Glomerular endothelial cell (primary cell): ENCODE data around the gene BAHD1. TPM values are rescaled to one million over a fixed set of nuclear protein-coding genes. Genes with fewer than 3 reads are reported as not detected.

ENCODE experiments used
- DNase-seq: peaks from one replicate; pipeline ENCODE4 v3.0.0-alpha.2; 2011; ENCODE audit warnings: low read depth, low spot score; ENCODE audit errors: extremely low read depth
- total RNA-seq: library from RNA; depleted of rRNA; stranded (reverse); fragments of >200 nt; gene quantifications from 2 replicates; pipeline ENCODE4 v1.2.3, GENCODE V29; 2015

BAHD1 gene
- total RNA-seq, 1 donor from 2014 or later = 23.0 TPM

DNA sequence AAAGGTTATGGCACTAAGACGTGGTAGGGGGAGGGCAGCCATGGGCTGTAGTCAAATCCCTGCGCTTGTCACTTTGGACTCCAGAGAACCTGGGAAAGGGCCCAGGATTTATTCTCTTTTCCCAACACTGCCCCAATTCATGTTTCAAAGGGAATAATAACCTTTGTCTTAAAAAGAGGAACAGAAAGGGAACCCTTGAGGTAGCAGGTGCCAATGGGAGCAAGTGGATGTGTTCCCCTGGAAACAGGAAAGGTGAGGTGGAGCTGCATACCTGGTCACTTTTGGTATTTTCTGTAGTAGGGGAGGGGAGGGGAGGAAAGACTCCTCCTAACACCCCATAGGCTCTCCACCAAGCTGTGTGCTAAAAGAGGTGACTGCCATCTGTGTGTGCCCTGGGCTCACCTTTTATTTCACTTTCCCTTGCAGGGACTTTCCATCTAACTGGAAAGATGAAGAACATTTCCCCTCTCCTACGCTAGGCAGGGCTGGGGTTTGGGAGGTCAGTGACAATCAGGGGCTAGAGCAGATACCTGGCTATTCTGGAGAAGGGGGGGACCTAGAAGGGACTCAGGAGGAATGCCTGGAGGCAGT lies 23.9 kb downstream of the BAHD1 start:
- DNase-seq = no peak

DNA sequence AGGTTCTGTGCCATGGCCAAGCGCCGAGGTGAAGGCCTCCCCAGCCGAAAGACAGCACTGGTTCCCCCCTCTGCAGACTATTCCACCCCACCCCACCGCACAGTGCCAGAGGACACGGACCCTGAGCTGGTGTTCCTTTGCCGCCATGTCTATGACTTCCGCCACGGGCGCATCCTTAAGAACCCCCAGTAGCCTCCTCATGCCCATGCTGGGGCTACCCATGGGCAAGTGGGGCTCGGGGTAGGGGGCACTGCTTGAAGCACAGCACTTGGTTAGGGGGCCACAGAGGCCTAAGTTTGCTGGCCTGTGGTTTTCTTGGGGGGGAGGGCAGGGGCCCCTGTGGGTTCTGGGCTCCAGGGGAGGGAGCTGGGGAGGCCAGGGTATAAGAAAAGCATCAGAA lies 25.2 kb downstream of the BAHD1 start:
- no peak for DNase-seq

DNA sequence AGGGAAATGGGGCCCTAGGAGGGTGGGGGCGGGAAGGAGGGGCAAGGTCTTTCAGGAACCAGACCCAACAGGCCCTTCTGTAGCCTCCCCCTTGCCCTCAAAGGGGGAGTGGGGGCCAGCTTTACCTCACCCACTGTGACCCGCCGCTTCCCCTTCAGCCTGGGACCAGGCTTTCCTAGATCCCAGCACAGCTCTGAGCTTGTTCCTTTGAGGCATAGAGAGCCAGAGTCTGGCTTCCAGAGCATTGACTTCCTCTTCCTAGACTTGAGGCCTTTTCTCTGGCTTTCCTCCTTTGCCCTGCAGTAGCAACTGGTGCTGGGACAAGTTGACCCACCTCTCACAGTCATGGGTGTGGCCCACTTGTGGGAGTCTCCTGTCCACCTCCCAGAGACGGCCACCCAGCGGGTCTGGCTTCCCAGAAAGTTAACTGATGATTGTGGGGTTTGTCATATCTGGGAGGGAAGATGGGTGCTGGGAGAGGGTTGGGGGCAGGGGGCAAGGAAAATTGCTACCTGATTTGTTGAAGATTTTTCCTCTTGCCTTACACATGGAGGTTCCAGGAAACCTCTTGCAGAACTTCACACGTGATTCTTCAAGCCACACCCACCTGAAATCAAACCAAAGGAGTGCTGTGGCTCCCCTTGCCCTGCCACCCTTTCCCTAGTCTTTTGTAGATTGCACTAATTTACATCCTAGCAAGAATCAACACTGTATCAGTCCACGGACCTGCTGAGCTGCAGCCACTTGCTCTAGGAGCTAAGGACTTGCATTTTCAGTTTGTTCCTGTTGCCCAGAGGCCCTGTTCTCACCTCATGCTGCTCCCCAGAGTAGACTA lies 25.9 kb downstream of the BAHD1 start:
- no peak for DNase-seq

DNA sequence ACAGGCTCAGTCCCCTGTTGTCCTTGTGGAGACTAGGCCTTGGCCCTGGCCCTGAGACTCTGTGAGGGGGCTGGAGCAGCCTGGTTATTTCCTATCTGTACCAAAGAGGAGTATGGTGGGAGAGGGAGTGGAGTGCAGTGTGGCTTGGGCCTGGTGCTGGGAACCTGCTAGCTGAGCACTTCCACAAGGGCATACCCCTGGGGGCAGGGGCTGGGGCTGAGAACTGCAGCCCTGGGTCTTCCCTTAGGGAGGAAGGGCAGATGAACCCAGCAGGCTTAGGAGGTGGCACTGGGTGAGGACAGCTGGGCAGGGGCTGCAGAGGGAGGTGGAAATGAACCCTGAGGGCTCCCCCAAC lies 26.5 kb downstream of the BAHD1 start:
- DNase-seq = no peak

DNA sequence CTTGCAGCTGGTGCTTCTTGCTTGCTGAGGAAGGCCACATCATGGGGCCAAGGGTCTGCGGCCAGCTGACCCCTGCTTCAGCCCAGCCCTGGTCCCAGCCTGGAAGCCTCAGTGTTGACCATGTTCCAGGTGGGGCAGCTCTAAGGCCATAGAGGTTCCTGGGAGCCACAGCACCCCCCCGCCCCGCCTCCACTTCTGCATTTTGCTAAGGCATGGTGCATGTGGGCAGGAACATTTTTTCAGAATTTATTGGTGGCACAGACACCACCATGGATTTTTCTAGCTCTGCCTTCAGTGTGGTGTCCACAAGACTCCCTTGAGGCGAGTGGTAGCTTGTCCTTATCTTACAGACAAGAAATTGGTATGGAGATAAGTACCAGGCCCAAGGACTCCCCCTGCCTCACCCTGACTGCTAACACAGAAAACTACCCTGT lies 28.2 kb downstream of the BAHD1 start:
- DNase-seq = no peak

DNA sequence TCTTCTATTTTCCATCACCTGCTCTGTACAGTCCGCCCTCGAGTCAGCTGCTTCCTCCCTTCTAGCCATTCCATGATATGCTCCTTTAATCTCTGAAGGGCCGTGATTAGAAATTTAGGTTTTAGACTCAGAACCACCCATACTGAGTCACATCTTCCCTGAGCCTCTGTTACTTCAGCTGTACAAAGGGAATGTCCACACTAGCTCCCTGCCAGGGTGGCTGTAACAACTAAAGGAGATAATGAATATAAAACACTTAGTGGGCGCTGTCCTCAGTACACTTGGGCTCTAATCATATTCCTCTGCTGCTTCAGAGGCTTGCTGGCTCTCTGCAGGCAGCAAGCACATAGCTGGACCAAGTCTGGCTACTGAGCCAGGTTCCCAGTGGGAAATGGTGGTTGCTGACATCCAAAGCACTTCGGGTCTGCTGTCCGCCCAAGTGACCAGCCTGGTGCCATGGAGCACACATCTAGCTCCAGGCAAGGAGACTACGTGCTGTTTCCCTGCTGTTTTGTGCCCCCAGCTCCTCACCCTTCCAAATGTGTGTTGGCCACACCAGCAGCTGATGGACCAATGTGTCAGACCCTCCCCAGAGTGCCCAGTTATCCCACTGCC lies 29.1 kb downstream of the BAHD1 start:
- no peak for DNase-seq

DNA sequence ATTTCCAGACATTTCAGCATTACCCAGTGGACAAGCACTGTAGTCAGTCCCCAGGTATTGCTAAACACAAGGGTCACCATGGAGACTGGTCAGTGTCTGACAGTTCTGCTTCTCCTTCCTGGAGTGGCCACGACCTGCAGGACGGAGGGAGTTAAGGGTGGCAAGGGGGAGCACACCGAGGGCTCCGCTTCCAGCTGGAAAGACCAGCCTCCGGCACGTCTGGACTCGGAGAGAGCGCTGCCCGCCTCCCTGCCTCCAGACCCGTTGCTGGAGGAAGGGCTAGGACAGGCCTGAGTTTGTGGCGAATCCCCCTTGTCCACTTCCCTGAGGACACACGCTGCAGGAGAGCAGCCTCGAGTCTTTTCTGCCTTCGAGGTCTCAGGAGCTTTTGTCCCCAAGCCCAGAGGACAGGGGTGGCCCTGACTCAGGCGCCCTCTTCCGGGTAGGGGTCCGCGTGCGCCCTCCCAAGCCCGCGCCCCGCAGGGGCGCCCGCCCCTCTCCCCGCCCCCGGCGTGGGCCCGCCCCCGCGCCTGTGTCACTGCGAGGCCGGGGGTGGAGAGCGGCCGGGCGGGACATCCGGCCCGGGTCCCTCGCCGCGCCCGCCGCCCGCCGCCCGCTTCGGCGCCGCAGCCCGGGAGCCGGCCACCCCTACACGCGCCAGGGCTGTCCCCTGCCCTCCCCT lies 29.8 kb downstream of the BAHD1 start, which contains the start of gene CHST14:
Gene CHST14 (plus strand): TSS at position 562 of the 682 bp plus-strand sequence. CDS start 230 bp downstream, outside the sequence.
- no peak for DNase-seq

DNA sequence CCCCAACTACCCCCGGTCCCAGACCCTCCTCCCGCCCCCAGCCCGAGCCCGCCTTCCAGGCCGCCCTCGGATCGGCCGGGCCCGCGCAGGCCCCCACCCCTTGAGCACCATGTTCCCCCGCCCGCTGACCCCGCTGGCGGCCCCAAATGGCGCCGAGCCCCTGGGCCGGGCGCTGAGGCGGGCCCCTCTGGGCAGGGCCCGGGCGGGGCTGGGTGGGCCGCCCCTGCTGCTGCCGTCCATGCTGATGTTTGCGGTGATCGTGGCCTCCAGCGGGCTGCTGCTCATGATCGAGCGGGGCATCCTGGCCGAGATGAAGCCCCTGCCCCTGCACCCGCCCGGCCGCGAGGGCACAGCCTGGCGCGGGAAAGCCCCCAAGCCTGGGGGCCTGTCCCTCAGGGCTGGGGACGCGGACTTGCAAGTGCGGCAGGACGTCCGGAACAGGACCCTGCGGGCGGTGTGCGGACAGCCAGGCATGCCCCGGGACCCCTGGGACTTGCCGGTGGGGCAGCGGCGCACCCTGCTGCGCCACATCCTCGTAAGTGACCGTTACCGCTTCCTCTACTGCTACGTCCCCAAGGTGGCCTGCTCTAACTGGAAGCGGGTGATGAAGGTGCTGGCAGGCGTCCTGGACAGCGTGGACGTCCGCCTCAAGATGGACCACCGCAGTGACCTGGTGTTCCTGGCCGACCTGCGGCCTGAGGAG lies 30.5 kb downstream of the BAHD1 start:
- DNase-seq = no peak

DNA sequence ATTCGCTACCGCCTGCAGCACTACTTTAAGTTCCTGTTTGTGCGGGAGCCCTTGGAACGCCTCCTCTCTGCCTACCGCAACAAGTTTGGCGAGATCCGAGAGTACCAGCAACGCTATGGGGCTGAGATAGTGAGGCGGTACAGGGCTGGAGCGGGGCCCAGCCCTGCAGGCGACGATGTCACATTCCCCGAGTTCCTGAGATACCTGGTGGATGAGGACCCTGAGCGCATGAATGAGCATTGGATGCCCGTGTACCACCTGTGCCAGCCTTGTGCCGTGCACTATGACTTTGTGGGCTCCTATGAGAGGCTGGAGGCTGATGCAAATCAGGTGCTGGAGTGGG lies 31.0 kb downstream of the BAHD1 start:
- no peak for DNase-seq

DNA sequence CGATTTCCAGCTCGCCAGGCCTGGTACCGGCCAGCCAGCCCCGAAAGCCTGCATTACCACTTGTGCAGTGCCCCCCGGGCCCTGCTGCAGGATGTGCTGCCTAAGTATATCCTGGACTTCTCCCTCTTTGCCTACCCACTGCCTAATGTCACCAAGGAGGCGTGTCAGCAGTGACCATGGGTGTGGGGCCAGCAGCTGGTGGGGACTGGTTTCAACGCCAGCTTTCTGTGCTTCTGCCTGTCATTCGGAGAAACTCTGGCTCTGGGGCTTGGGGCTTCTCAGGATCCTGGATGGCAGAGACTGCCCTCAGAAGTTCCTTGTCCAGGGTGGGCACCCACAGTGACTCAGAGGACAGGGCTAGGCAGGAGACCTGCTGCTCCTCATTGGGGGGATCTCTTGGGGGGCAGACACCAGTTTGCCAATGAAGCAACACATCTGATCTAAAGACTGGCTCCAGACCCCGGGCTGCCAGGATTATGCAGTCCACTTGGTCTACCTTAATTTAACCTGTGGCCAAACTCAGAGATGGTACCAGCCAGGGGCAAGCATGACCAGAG lies 31.5 kb downstream of the BAHD1 start:
- DNase-seq = no peak

DNA sequence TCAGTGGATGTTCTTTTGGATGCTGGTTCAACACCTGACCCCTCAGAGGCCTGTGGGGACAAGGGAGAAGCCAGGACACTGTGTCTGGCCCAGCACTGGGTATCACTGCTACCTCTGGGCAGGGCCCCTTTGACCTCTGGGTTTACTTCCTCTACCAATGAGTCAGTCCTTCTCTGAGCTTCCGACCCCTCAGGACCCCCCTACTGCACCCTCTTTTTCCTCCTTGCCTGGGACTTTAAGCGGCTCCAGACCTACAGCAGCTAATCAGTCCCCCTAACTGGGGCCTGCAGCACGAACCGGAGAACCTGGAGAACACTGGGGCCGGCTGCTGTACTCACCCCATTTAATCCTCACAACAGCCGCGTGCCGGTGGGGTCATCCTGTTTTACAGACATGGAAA lies 33.8 kb downstream of the BAHD1 start:
- DNase-seq = no peak

DNA sequence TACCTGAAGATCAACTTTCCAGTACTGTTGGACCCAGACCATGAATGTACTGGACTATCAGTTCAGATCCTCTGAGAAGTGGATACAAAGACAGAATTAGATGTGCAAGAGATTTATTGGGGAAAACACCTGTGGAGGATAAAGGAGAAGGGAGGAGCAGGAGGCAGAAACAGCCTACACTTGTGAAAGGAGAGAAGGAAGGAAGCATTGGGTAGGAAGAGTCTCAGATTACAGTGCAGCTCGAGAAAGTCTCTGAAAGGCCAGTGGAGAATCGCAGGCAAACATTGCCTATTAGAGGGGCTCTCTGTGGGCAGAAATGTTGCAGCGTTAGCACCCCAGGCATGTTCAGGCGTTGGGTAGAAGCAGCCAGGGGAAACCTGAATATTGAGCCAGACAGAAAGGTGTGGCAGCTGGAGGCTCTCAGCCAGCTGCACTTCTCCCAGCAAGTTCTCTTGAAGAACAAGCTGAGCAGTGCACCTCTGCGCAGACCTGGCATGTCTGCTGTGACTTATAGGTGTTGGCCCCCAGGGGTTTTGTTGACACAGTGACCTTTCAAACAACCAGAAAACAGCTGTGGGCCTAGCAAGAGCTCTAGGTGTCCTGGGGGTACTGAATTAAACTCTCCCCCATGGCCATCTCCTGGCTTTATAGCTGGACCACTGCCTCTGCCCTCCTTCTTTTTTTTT lies 37.0 kb downstream of the BAHD1 start:
- no peak for DNase-seq

DNA sequence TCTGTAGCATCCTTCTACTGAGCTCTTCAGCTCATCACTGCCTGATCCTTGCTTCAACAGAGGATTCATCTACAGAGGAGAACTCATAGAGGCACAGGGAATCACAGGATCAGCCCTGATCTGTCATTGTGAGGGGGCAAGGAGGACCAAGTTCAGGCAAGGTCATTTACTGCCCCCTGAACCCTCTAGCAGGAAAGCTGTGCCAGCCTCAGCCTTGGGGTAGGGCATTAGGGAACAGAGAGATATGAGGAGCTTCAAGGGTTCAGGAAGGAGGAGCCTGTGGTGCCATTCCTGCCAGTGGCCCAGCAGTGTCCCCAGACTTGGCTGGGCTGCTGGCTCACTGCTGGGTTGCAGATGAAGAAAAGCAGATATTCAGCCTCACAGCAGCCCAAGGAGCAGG lies 38.3 kb downstream of the BAHD1 start:
- no peak for DNase-seq

DNA sequence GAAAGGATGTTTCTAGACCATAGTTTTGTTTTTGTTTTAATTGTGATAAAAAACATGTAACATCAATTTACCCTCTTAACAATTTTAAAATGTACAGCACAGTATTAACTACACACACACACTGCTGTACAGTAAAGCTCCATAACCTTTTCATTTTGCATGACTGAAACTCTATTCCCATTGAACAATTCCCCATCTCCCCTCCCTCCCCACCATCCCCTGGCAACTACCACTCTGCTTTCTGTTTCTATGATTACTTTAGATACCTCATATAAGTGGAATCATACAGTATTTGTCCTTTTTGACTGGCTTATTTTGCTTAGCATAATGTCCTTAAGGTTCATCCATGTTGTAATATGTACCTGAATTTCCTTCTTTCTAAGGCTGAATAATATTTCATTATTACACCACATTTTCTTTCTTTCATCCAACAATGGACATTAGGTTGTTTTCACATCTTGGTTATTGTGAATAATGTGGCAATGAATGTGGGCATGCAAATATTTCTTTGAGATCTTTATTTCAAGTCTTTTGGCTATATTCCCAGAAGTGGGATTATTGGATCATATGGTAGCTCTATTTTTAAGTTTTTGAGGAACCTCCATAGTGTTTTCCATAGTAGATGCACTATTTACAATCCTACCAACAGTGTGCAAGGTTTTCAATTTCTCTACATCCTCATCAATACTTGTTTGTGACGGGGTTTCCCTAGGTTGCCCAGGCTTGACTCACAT lies 40.8 kb downstream of the BAHD1 start:
- DNase-seq = no peak

DNA sequence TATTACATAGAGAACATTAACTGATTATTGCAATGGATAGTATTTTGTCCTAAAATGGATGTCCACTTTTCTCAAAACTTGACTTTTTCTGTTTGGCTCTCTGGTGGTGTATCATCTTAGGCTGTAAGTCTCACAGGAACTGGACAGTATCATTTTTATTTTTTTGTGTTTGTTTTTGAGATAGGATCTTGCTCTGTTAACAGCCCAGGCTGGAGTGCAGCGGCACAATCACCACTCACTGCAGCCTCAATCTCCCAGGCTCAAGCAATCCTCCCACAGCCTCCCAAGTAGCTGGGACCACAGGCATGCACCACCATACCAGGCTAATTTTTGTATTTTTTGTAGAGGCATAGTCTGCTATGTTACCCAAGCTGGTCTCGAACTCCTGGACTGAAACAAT lies 43.2 kb downstream of the BAHD1 start:
- no peak for DNase-seq

DNA sequence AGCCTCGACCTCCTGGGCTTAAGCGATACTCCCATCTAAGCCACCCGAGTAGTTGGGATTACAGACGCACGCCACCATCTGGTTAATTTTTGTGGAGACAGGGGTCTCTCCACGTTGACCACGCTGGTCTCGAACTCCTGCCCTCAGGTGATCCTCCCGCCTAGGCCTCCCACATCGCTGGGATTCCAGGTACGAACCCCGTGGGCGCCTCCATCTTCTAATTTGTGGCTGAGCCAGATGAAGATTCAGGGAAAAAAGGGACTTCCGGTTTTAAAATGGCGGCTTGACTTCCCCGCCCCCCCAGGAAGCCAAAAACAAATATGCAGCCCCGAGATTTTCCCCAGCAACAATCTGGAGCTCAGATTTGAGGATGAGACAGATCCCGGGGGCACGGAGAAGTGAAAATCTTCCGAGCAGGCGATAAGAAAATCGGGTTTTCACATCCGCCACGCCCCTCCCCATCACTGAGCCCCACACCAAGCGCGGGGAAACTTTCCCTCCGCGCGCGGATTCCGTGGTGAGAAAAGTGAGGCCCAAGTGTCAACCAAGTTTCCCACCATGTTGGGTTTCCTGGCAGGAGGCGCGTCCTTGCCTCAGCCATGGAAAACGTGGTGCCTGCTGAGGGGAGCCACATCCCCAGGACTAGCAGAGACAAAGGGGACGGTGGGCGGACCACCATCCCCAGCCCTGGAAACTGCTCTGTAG lies 45.5 kb downstream of the BAHD1 start:
- no peak for DNase-seq

DNA sequence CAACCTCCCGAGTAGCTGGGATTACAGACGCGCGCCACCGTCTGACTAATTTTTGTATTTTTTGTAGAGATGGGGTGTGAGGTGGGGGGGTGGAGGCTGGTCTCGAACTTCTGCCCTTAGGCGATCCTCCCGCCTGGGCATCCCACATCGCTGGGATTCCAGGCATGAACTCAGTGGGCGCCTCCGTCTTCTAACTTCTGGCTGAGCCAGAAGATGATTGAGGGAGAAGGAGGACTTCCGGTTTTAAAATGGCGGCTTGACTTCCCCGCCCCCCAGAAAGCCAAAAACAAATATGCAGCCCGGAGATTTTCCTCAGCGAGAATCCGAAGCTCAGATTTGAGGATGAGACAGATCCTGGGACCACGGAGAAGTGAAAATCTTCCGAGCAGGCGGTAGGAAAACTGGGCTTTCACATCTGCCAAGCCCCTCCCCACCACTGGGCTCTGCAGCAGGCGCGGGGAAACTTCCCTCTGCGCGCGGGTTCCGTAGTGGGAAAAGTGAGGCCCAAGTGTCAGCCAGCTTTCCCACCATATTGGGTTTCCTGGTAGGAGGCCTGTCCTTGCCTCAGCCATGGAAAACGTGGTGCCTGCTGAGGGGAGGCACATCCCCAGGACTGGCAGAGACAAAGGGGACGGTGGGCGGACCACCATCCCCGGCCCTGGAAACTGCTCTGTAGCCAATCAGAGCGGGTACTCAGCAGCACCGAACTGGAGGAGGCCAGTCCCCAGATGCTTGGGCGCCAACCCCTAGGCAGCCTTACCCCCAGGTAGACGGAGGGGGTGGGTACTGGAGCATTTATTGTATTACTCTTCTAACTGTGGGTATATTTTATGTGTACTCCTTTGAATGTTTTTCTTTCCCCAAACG lies 47.3 kb downstream of the BAHD1 start:
- DNase-seq = no peak
